ENCODE results near the gene PHACTR1. TPM values are rescaled to one million over a fixed set of nuclear protein-coding genes. Genes with fewer than 3 reads are reported as not detected.

Gene PHACTR1
- total RNA-seq, 1 experiment from 2014 or later, result 0.14 TPM

GRCh38 chr6:12911427-12911826 lies 194.9 kb downstream of the PHACTR1 start:
- H3K27me3 ChIP-seq, result no peaks in the 10 kb centered on the region
- H3K4me3 ChIP-seq, result no peak overlapping the region
- no peaks in the 10 kb centered on the region for H3K9me3 ChIP-seq (replicated peaks)
- DNase-seq, result peak in 1 of 2 experiments; percentile 20
- H3K27ac ChIP-seq, result no peak overlapping the region
- no peaks in the 10 kb centered on the region for H3K36me3 ChIP-seq
- H3K4me1 ChIP-seq, result no peaks in the 10 kb centered on the region

- H3K4me1 ChIP-seq, result no peaks in the 10 kb centered on the region
- no peak for DNase-seq
- no peaks in the 10 kb centered on the region for H3K9me3 ChIP-seq (replicated peaks)
Measured at GRCh38 chr6:12913201-12913600, 196.6 kb downstream of the PHACTR1 start.

GRCh38 chr6:12916006-12916405 lies 199.4 kb downstream of the PHACTR1 start:
- H3K4me3 ChIP-seq, result no peak overlapping the region
- no peaks in the 10 kb centered on the region for H3K27me3 ChIP-seq
- no peaks in the 10 kb centered on the region for H3K4me1 ChIP-seq
- H3K9me3 ChIP-seq (replicated peaks), result no peaks in the 10 kb centered on the region
- DNase-seq, result no peak
- H3K36me3 ChIP-seq, result no peaks in the 10 kb centered on the region
- no peak overlapping the region for H3K27ac ChIP-seq

More at GRCh38 chr6:12913201-12913600, 196.6 kb downstream of the PHACTR1 start:
- H3K27ac ChIP-seq, result no peak overlapping the region
- no peaks in the 10 kb centered on the region for H3K27me3 ChIP-seq
- no peak overlapping the region for H3K4me3 ChIP-seq
- H3K36me3 ChIP-seq, result no peaks in the 10 kb centered on the region

GRCh38 chr6:12916420-12917136 lies 200.0 kb downstream of the PHACTR1 start:
- no peaks in the 10 kb centered on the region for H3K9me3 ChIP-seq (replicated peaks)
- H3K36me3 ChIP-seq, result no peaks in the 10 kb centered on the region
- DNase-seq, result no peak
- H3K27me3 ChIP-seq, result no peaks in the 10 kb centered on the region
- no peaks in the 10 kb centered on the region for H3K4me1 ChIP-seq
- no peak overlapping the region for H3K4me3 ChIP-seq
- no peak overlapping the region for H3K27ac ChIP-seq

- H3K36me3 ChIP-seq, result no peaks in the 10 kb centered on the region
- H3K27ac ChIP-seq, result no peak overlapping the region
- H3K27me3 ChIP-seq, result no peaks in the 10 kb centered on the region
- H3K4me1 ChIP-seq, result no peaks in the 10 kb centered on the region
- no peaks in the 10 kb centered on the region for H3K9me3 ChIP-seq (replicated peaks)
- H3K4me3 ChIP-seq, result no peak overlapping the region
- no peak for DNase-seq
Measured at GRCh38 chr6:12921467-12921866, 204.9 kb downstream of the PHACTR1 start.

- Histone ChIP-seq H3K27ac (no peak overlapping the region), H3K9me3 (replicated peaks) (no peaks in the 10 kb centered on the region), H3K4me3 (no peak overlapping the region), H3K4me1 (no peaks in the 10 kb centered on the region), H3K36me3 (no peaks in the 10 kb centered on the region), H3K27me3 (no peaks in the 10 kb centered on the region)
- DNase-seq, result no peak
Measured at GRCh38 chr6:12923644-12924235, 207.2 kb downstream of the PHACTR1 start.

GRCh38 chr6:12924911-12925310 lies 208.3 kb downstream of the PHACTR1 start:
- Histone ChIP-seq H3K4me3 (no peak overlapping the region), H3K27ac (no peak overlapping the region), H3K36me3 (no peaks in the 10 kb centered on the region), H3K27me3 (no peaks in the 10 kb centered on the region), H3K9me3 (replicated peaks) (no peaks in the 10 kb centered on the region), H3K4me1 (no peaks in the 10 kb centered on the region)
- no peak for DNase-seq

GRCh38 chr6:12927746-12928145 lies 211.2 kb downstream of the PHACTR1 start:
- no peaks in the 10 kb centered on the region for H3K9me3 ChIP-seq (replicated peaks)

GRCh38 chr6:12929678-12930077 lies 213.1 kb downstream of the PHACTR1 start:
- no peak overlapping the region for H3K27ac ChIP-seq
- no peaks in the 10 kb centered on the region for H3K9me3 ChIP-seq (replicated peaks)
- DNase-seq, result no peak
- no peak overlapping the region for H3K4me3 ChIP-seq
- no peaks in the 10 kb centered on the region for H3K27me3 ChIP-seq
- no peaks in the 10 kb centered on the region for H3K4me1 ChIP-seq
- H3K36me3 ChIP-seq, result no peaks in the 10 kb centered on the region

More at GRCh38 chr6:12927746-12928145, 211.2 kb downstream of the PHACTR1 start:
- no peak overlapping the region for H3K27ac ChIP-seq
- H3K4me3 ChIP-seq, result no peak overlapping the region
- DNase-seq, result no peak
- H3K36me3 ChIP-seq, result no peaks in the 10 kb centered on the region
- no peaks in the 10 kb centered on the region for H3K4me1 ChIP-seq
- H3K27me3 ChIP-seq, result no peaks in the 10 kb centered on the region

- DNase-seq, result no peak
Measured at GRCh38 chr6:12931639-12932038, 215.1 kb downstream of the PHACTR1 start.

GRCh38 chr6:12935637-12936036 lies 219.1 kb downstream of the PHACTR1 start:
- H3K36me3 ChIP-seq, result no peaks in the 10 kb centered on the region
- no peaks in the 10 kb centered on the region for H3K27me3 ChIP-seq
- no peaks in the 10 kb centered on the region for H3K4me1 ChIP-seq
- H3K9me3 ChIP-seq (replicated peaks), result no peaks in the 10 kb centered on the region
- H3K27ac ChIP-seq, result no peak overlapping the region
- DNase-seq, result no peak
- no peak overlapping the region for H3K4me3 ChIP-seq

More at GRCh38 chr6:12931639-12932038, 215.1 kb downstream of the PHACTR1 start:
- no peaks in the 10 kb centered on the region for H3K9me3 ChIP-seq (replicated peaks)
- H3K27ac ChIP-seq, result no peak overlapping the region
- no peak overlapping the region for H3K4me3 ChIP-seq
- H3K36me3 ChIP-seq, result no peaks in the 10 kb centered on the region
- no peaks in the 10 kb centered on the region for H3K4me1 ChIP-seq
- no peaks in the 10 kb centered on the region for H3K27me3 ChIP-seq

- no peak overlapping the region for H3K4me3 ChIP-seq
- H3K36me3 ChIP-seq, result no peaks in the 10 kb centered on the region
- H3K27me3 ChIP-seq, result no peaks in the 10 kb centered on the region
- no peak for DNase-seq
- no peaks in the 10 kb centered on the region for H3K4me1 ChIP-seq
- H3K27ac ChIP-seq, result no peak overlapping the region
- no peaks in the 10 kb centered on the region for H3K9me3 ChIP-seq (replicated peaks)
Measured at GRCh38 chr6:12937971-12938370, 221.4 kb downstream of the PHACTR1 start.

GRCh38 chr6:12939314-12939713 lies 222.7 kb downstream of the PHACTR1 start:
- Histone ChIP-seq H3K9me3 (replicated peaks) (no peaks in the 10 kb centered on the region), H3K27ac (no peak overlapping the region), H3K4me1 (no peaks in the 10 kb centered on the region), H3K4me3 (no peak overlapping the region), H3K27me3 (no peaks in the 10 kb centered on the region), H3K36me3 (no peaks in the 10 kb centered on the region)
- no peak for DNase-seq

GRCh38 chr6:12941422-12941821 lies 224.9 kb downstream of the PHACTR1 start:
- H3K27me3 ChIP-seq, result no peaks in the 10 kb centered on the region
- no peak for DNase-seq
- no peaks in the 10 kb centered on the region for H3K4me1 ChIP-seq
- H3K36me3 ChIP-seq, result no peaks in the 10 kb centered on the region
- H3K9me3 ChIP-seq (replicated peaks), result no peaks in the 10 kb centered on the region
- no peak overlapping the region for H3K4me3 ChIP-seq
- H3K27ac ChIP-seq, result no peak overlapping the region

- no peak overlapping the region for H3K4me3 ChIP-seq
- DNase-seq, result no peak
- H3K27ac ChIP-seq, result no peak overlapping the region
- no peaks in the 10 kb centered on the region for H3K27me3 ChIP-seq
- H3K36me3 ChIP-seq, result no peaks in the 10 kb centered on the region
- no peaks in the 10 kb centered on the region for H3K4me1 ChIP-seq
- no peaks in the 10 kb centered on the region for H3K9me3 ChIP-seq (replicated peaks)
Measured at GRCh38 chr6:12943549-12943948, 227.0 kb downstream of the PHACTR1 start.

- H3K9me3 ChIP-seq (replicated peaks), result no peaks in the 10 kb centered on the region
- no peak overlapping the region for H3K4me3 ChIP-seq
- no peaks in the 10 kb centered on the region for H3K4me1 ChIP-seq
- no peak for DNase-seq
- no peaks in the 10 kb centered on the region for H3K36me3 ChIP-seq
- no peaks in the 10 kb centered on the region for H3K27me3 ChIP-seq
- H3K27ac ChIP-seq, result no peak overlapping the region
Measured at GRCh38 chr6:12944001-12944400, 227.4 kb downstream of the PHACTR1 start.

Data from SJCRH30 (cell line).